NCI-H774 (cell line): ENCODE data around the gene IMMP2L.

Source experiments
- DNase-seq: peaks from one replicate; lab custom pipeline; 2025; lab: John Stamatoyannopoulos, UW

Gene IMMP2L

GRCh38 chr7:110922906-110923305, 639.4 kb downstream of the IMMP2L start:
- DNase-seq: no peak

DNA sequence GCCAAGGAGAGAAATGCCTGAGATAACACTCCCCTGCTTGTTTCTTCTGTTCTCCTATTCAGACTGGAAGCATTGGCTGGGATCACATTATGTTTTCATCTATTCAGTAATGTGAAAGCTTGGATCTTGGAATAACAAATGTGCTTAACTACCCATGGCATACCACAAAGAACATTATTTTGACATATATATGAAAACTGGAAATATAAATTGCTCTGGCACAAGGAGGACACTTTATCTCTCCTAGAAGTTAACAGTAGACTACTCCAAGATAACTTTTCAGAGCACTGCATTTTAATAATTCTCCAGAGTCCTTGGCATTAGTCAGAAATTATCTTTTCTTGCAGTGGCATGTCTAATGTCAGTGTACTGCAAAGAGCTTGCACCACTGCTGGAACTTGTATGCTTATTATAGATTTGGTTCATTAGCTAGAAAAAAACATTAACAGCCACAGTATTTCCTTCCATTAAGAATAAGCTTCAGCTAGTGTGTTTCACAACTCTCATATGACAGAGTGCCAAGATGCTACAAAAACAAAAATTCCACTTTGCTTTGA, 640.6 kb downstream of the IMMP2L start:
- no peak for DNase-seq

DNA sequence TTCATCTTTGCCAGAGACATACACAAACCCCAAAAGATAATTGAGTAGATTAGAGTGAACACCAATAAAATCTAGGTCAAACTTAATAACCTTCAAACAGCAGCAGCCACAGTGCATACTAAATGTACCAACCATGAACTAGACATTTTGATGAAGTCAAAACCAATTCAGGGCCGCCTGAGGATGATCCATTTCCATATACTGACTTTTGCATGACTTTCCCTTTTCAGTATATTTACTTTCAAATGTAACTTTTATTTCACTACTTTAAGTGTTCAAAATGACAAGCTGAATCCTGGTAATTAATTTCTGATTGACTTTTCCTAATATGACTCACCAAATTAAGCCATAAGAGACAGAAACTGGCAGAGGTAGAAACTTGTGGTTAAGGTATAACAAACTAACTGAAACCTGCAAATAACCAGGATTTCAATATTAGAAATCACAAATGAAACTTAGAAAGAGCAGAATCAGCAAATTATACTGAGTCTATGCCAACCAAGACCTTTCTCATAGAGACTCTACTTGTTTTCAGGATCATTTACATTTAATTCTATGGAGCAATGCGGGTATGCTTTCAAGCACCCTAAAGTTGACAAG, 643.2 kb downstream of the IMMP2L start:
- DNase-seq: no peak

GRCh38 chr7:110914263-110914662, 648.0 kb downstream of the IMMP2L start:
- no peak for DNase-seq

DNA sequence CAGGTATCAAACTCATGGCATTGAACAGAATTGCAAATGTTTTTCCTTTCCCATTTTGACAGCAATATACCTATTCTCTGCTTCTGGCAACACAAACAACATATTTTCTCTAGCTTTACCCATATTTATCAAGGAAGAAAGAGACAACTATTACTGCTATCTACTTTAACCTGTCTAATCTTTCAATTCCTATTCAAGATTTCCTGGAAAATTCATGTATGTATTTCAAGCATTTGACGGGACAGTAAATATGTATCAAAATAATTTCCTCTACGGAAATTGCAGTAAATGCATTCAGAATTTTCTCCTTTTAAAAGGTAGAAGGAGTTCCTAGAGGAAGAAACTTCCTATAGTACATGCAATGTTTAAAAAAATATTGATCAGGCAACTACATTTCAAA, 650.7 kb downstream of the IMMP2L start:
- DNase-seq: no peak

GRCh38 chr7:110909117-110909516, 653.2 kb downstream of the IMMP2L start:
- DNase-seq: peak; percentile 10

- DNase-seq: no peak
Observed at GRCh38 chr7:110905773-110906566, 656.3 kb downstream of the IMMP2L start.

DNA sequence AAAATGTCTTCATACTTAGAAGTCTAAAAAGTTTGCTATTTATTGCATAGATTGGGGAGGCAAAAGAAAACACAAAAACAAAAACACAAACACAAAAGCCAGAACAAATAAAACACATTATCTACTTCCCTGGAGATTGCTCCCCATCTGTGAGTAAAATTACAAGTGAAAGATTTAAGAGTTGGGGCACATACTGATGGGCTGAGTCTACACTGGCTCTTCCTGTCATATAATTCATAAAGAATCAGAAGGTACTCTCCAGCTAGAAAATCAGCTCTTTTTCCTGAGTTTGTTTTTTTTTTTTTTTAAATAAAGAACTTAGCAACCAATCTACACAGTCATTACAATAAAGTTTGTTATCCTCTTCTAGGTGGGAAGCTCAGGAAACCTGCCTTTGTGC, 663.8 kb downstream of the IMMP2L start:
- no peak for DNase-seq

GRCh38 chr7:110897538-110897937, 664.8 kb downstream of the IMMP2L start:
- DNase-seq: no peak

DNA sequence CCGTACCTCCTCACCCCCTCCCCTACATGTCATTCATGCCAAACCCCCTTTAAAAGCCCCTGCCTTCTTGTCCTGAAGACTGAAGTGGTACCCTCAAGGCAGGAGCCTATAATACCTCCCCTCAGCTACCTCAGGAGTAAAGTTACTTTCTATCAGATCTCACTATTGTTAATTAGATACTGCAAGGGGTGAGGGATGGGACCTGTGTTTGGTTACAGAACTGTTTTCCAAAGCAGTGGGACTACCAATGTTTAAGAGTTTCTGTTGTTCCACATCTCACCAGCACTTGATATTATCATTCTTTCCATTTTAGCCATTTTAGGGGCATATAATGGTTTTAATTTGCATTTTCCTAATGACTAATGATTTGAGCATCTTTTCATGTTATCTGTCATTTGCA, 668.2 kb downstream of the IMMP2L start:
- DNase-seq: no peak

DNA sequence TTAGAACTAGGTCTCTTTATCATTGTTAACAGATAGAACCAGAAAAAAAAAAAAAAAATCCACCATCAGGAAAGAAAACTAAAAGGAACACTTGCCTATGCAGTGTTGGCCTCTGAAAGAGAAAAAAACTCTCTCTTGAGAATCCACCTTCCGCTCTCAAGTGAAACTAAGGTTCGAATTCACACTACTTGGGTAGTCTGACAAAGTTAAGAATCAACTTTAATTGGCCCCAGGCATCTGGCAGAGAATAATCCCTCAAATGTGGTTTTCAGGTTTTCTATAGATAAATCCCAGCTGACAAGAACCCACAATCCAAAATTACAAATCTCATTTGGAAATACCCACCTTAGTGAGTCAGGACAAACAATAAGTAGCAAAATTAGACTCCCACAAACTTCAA, 671.1 kb downstream of the IMMP2L start:
- DNase-seq: no peak

GRCh38 chr7:110890101-110890500, 672.2 kb downstream of the IMMP2L start:
- no peak for DNase-seq

DNA sequence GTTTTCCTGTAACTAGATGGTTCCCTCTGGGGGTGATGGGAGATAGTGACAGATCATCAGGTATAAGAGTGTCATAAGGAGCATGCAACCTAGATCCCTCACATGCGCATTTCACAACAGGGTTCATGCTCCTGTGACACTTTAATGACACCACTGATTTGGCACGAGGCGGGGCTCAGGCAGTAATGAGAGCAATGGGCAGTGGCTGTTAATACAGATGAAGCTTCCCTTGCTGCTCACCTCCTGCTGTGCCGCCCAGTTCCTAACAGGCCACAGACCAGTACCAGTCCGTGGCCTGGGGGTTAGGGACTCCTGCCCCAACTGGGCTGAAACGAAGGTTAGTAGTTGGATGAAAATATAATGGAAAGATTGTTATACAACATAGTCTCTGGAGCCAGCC, 673.0 kb downstream of the IMMP2L start:
- no peak for DNase-seq

GRCh38 chr7:110888641-110889040, 673.7 kb downstream of the IMMP2L start:
- no peak for DNase-seq

DNA sequence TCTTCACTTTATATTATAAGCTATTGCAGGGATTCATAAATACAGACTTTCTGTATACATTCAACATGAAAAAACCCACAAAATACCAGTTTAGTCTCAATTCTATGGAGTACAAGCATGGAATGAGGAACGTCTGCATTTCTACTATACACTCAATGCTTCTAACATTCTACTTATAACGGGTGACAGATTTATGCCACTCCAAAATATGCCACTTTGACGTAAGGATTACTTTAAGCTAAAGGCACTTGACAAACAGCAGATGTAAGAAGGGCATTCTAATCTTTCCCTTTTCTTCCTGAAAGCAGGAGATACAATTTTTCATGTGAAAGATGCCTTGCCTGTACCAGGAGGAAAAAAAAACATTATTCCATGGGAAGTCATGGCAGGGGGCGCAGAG, 676.8 kb downstream of the IMMP2L start:
- DNase-seq: no peak

DNA sequence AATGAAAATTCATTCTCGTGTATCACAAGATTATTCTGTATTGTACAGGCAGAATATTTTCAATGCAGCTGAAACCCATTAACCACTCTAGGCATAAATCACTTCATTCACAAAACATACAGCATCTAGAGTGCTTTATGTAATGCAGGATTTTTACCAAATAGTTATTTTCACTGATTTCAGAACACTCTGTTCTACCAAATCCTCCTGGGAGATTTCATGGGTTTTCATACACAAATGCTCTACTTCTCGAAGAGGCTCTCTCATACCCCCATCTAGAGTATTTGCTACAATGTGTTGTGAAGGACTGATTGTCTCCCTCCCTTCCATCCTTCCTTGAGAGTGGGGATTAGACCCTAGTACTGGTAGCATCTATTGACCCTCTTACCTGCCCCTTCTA, 680.6 kb downstream of the IMMP2L start:
- no peak for DNase-seq

- no peak for DNase-seq
Observed at GRCh38 chr7:110880971-110881370, 681.3 kb downstream of the IMMP2L start.

DNA sequence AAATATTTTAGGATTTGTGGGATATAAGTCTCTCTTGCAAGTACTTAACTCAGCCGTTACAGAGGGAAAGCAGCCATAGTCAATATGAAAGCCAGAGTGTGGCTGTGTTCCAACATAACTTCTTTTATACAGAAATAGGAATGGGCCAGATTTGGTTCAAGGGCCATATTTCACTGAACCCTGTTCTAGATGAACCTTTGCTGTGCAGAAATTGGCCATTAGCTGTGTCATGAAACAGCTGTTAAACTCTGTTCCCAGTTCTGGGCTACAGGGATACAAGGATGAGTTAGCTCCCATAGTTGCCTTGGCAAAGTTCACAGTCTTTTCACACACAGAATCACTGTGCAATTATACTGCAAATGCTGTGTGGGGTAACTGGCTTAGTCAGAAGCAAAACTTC, 685.3 kb downstream of the IMMP2L start:
- DNase-seq: no peak

DNA sequence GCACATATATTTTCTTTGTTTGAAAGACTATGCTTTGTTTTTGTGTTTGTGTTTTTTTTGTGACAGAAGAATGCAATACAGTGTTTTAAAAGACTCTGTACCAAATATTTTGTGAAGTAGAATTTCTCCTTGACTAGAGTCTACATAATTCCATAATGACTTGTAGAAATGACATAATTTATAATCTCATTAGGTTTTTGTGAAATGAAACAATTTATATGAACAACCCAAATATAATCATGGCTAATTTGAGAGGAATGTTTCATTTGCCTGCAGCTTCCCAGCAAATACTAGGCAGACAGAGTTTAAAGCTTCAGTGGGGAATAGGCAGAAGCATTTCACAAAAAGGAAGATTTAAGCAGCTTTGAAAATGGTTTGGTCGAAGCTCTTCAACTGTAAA, 686.9 kb downstream of the IMMP2L start:
- DNase-seq: no peak

DNA sequence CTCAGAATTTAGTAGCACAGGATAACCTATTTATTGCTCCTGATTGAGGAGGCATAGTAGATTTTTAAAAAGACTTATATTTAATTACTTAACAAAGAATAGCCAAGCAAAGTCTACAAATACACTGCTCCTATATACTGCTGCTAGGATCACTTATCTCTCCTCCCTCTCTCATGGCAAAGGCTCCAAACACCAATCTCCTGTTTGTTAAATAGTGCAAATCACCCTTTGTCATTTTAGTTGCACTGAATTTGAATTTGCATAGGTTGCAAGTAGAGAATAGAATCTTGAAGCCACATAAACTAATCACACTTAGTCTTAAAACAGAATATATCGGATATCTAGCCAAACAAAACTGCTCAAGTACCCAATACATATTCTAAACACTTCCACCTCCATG, 690.4 kb downstream of the IMMP2L start:
- no peak for DNase-seq

DNA sequence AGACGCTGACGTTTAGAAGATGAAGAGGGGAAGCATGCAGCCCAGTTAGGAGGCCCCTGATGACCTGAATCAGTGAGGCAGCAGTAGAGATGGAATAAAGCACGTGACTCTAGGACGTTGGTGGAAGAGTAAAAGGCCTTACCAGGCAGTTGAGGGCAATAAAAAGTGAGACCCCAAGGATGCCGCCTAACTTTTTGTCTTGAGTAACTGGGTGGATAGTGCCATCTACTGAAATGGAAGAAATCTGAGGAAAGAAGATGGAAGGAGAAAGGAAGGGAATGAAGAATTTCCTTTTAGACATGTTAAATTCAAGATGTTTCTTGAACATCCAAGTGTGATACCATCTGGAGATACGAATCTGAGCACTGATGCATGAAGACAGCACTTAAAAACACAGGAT, 691.4 kb downstream of the IMMP2L start:
- DNase-seq: no peak

DNA sequence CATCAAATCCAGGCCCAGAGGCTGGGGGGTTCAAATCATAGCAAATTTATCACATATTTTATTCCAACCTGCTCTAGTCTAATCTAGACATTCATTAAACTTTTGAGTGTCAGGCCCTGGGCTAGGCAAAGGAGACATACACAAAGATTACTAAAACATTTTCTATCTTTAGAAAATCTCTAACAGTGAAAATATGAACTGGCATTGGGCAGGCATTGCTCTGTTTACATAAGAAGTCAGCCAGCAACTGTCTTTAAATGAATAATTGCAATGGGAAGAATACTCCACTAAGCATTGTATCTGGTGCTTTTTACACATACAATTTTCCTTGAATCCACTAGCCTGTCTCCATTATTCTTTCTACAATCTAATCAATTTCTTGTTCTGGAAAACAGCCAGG, 693.8 kb downstream of the IMMP2L start:
- no peak for DNase-seq

GRCh38 chr7:110867771-110868170, 694.5 kb downstream of the IMMP2L start:
- no peak for DNase-seq

DNA sequence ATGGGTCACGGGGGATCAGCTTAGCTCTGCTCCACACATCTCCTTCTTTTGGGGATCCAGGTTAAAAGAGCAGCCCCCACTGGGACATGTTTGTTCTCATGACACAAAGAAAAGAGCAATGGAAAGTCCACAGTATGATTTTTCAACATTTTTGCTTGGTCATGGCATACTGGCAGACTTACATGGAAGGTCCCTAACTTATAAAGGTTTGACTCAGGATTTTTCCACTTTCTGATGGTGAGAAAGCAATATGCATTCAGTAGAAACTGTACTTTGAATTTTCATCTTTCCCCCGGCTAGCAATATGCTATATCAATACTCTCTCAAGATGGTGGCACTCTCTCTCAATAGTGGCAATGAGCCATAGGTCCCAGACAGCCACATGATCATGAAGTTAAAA, 699.0 kb downstream of the IMMP2L start:
- no peak for DNase-seq
